ENCODE data around the gene CPSF4L. TPM values are rescaled to one million over a fixed set of nuclear protein-coding genes. Genes with fewer than 3 reads are reported as not detected.
"Not testable (repeated sequence)": the region's sequence is repeated elsewhere in the genome, so short reads cannot be mapped to it uniquely, and the experiment has no call there.

Gene CPSF4L
- total RNA-seq, 1 donor from 2014 or later: not detected

DNA sequence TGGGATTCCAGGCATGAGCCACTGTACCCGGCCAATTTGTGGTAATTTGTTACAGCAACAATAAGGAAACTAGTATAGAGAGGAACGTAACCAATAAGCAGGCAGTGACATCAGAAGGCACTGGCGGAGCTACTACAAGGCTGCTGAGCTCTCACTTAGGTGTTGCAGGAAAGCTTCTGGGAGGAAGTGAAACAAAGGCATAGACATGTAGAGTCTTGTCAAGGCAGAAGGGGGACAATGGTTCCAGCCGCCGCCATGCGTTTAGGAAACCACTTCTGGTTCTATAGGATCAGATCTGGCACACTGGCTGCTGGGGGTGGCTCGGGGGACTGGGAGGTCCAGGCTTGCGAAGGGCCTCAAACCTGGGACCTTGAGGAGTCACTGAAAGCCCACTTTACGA is 9.4 kb upstream of the CPSF4L start:
- H3K36me3 Mint-ChIP-seq (ENCODE audit: low read depth): no peaks in the 10 kb centered on the region
- no peak for DNase-seq (ENCODE audit: low spot score)
- intact Hi-C loops (cut with micrococcal nuclease): no loop called here
- H3K4me1 Mint-ChIP-seq (ENCODE audit: low read depth): no peaks in the 10 kb centered on the region
- no peaks in the 10 kb centered on the region for H3K27me3 Mint-ChIP-seq (ENCODE audit: low read depth)
- no peak overlapping the region for H3K4me3 Mint-ChIP-seq (ENCODE audit: low read depth)
- H3K9me3 Mint-ChIP-seq: no peaks in the 10 kb centered on the region
- H3K27ac Mint-ChIP-seq: no peak overlapping the region

DNA sequence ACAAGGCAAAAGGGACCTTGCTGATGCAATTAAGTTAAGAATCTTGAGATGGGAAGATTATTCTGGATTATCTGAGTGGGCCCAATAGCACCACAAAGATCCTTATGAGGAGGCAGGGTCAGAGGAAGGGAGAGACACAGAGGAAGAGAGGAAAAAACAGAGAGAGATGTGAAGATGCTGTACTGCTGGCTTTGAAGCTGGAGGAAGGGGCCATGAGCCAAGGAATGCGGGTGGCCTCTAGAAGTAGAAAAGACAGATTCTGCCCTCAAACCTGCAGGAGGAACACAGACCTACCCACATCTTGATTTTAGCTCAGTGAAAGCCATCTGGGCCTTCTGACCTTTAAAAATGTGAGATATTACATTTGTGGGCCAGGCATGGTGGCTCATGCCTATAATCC is 8.1 kb upstream of the CPSF4L start:
- H3K9me3 Mint-ChIP-seq: no peaks in the 10 kb centered on the region
- H3K27me3 Mint-ChIP-seq (ENCODE audit: low read depth): no peaks in the 10 kb centered on the region
- H3K27ac Mint-ChIP-seq: no peak overlapping the region
- no peaks in the 10 kb centered on the region for H3K4me1 Mint-ChIP-seq (ENCODE audit: low read depth)
- DNase-seq (ENCODE audit: low spot score): no peak
- intact Hi-C loops (cut with micrococcal nuclease): no loop called here
- H3K36me3 Mint-ChIP-seq (ENCODE audit: low read depth): no peaks in the 10 kb centered on the region
- no peak overlapping the region for H3K4me3 Mint-ChIP-seq (ENCODE audit: low read depth)

DNA sequence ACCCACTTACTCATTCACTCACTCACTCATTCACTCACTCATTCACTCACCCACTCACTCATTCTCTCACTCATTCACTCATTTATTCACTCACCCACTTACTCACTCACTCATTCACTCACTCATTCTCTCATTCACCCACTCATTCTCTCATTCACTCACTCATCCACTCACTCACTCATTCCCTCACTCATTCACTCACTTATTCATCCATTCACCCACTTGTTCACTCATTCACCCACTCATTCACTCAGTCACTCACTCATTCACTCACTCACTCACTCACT is 7.6 kb upstream of the CPSF4L start:
- Mint-ChIP-seq H3K27ac (no peak overlapping the region), H3K9me3 (no peaks in the 10 kb centered on the region), H3K4me1 (ENCODE audit: low read depth) (no peaks in the 10 kb centered on the region), H3K27me3 (ENCODE audit: low read depth) (no peaks in the 10 kb centered on the region), H3K4me3 (ENCODE audit: low read depth) (no peak overlapping the region), H3K36me3 (ENCODE audit: low read depth) (no peaks in the 10 kb centered on the region)
- no peak for DNase-seq (ENCODE audit: low spot score)
- intact Hi-C loops (cut with micrococcal nuclease): no loop called here

DNA sequence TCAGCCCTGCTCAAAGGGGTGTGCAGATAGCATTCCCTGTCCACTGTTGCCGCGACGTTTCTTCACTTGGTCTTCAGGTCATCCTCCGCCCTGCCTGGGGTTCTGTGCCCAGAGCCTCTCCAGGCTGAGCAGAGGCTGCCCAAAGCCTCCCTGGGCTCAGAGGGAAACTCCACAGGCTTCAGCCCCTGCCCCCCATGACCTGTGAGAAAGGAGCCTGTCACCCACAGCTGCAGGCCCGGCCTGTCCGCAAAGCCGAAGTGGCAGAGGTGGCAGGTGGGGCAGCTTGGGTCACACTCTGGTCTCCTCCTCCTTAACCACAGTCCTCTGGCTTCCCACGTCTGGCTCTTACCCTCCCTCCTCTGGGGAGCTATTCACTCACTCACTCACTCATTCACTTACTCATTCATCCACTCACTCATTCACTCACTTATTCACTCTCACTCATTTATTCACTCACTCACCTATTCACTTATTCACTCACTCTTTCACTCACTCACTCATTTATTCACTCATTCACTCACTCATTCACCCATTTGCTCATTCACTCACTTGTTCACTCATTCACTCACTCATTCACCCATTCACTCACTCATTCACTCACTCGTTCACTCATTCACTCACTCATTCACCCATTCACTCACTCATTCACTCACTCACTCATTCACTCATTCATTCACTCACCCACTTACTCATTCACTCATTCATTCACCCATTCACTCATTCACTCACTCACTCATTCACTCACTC is 7.1 kb upstream of the CPSF4L start:
- no peaks in the 10 kb centered on the region for H3K9me3 Mint-ChIP-seq
- intact Hi-C loops (cut with micrococcal nuclease): no loop called here
- no peaks in the 10 kb centered on the region for H3K27me3 Mint-ChIP-seq (ENCODE audit: low read depth)

DNA sequence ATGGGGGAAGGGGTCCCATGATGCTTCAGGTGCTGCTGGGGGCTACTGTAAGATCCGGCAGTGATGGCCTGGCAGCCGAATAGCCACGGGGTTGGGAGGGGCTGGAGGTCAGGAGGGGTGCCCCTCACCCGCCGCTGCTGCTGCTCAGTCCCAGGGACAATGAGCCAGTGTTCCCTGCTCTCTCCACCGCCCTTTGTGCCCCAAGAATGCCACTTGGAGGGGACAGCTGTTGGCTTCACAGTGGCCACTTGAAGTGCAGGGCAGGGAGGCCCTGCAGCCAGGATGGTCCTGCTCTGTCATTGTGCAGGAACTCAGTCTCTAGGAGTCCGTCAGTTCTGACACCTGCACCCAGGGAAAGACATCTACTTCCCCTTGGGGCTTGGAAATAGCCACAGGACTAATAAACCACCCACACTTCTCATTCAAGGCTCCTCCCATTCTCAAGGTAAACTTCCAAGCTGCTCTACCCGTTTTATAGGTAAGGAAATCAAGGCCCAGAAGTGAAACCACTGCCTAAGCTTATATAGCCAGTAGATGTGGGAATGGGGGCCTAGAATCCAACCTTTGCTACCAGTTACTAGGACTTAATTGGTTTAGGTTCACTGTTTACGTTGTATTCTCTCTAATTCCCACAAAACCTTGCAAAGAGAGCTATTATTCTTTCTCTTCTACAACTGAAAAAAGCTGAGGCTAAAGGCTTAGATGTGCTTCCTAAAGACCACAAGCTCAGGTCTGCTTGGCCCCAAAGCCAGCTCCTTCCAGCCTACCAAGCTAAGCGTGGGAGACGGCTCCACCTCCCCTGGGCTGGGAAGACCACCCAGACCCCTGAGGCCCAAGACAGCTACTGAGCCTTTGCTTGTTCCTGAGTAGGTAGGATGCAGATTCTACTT is 6.2 kb upstream of the CPSF4L start:
- Mint-ChIP-seq H3K27me3 (ENCODE audit: low read depth) (no peaks in the 10 kb centered on the region), H3K4me1 (ENCODE audit: low read depth) (no peaks in the 10 kb centered on the region), H3K4me3 (ENCODE audit: low read depth) (no peak overlapping the region), H3K27ac (no peak overlapping the region), H3K36me3 (ENCODE audit: low read depth) (no peaks in the 10 kb centered on the region), H3K9me3 (no peaks in the 10 kb centered on the region)
- intact Hi-C loops (cut with micrococcal nuclease): no loop called here
- no peak for DNase-seq (ENCODE audit: low spot score)

More for the DNA sequence above, 7.1 kb upstream of the CPSF4L start:
- Mint-ChIP-seq H3K27ac (no peak overlapping the region), H3K36me3 (ENCODE audit: low read depth) (no peaks in the 10 kb centered on the region), H3K4me3 (ENCODE audit: low read depth) (no peak overlapping the region), H3K4me1 (ENCODE audit: low read depth) (no peaks in the 10 kb centered on the region)
- no peak for DNase-seq (ENCODE audit: low spot score)

DNA sequence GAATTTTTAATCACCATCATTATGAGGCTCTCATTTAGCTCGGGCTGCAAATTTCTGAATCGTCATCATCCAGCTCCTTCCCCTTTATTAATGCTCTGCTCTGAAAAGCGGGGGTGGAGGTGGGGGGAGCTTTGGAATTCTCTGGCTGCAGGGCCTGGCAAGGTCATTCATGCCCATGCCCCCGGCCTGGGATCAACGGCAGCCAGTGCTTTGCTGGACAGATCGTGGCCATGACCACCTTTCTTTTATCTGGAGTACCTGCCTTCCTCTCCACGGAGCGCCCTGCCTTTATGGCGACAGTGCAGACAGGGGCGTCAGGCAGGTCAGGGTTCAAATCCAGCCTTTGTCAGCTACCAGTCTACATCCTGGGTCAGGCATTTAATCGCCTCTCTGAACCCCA is 5.1 kb upstream of the CPSF4L start:
- Mint-ChIP-seq H3K36me3 (ENCODE audit: low read depth) (no peaks in the 10 kb centered on the region), H3K9me3 (no peaks in the 10 kb centered on the region), H3K27ac (no peak overlapping the region), H3K4me3 (ENCODE audit: low read depth) (no peak overlapping the region), H3K4me1 (ENCODE audit: low read depth) (no peaks in the 10 kb centered on the region), H3K27me3 (ENCODE audit: low read depth) (no peaks in the 10 kb centered on the region)
- no peak for DNase-seq (ENCODE audit: low spot score)
- intact Hi-C loops (cut with micrococcal nuclease): no loop called here

DNA sequence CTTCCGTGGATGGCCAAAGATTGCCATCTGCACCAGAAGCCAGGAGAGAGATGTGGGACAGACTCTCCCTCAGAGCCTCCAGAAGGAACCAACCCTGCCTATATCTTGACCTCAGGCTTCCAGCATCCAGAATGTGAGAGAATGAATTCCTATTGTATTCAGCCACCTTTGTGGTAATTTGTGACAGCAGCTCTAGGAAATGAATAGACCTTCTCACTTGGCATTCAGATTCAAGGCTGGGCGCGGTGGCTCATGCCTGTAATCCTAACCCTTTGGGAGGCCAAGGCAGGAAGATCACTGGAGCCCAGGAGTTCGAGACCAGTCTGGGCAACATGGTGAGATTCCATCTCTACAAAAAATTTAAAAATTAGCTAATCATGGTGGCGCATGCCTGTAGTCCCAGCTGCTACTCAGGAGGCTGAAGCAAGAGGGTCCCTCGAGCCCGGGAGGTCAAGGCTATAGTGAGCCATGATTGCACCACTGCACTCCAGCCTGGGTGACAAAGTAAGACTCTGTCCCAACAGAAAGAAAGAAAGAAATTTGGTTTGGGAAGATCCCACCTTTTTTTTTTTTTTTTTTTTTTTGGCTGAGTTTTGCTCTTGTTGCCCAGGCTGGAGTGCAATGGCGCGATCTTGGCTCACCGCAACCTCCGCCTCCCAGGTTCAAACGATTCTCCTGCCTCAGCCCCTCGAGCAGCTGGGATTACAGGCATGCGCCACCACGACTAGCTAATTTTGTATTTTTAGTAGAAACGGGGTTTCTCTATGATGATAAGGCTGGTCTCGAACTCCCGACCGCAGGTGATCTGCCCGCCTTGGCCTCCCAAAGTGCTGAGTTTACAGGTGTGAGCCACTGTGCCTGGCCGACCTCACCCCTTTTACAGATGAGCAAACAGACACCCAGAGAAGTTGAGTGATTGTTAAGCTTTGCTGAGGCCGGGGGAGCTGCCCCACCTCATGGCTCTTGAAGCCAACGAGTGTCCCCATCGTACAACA is 4.3 kb upstream of the CPSF4L start:
- Mint-ChIP-seq H3K4me3 (ENCODE audit: low read depth) (no peak overlapping the region), H3K27me3 (ENCODE audit: low read depth) (no peaks in the 10 kb centered on the region), H3K4me1 (ENCODE audit: low read depth) (no peaks in the 10 kb centered on the region), H3K9me3 (no peaks in the 10 kb centered on the region), H3K36me3 (ENCODE audit: low read depth) (no peaks in the 10 kb centered on the region), H3K27ac (no peak overlapping the region)
- intact Hi-C loops (cut with micrococcal nuclease): no loop called here
- no peak for DNase-seq (ENCODE audit: low spot score)

DNA sequence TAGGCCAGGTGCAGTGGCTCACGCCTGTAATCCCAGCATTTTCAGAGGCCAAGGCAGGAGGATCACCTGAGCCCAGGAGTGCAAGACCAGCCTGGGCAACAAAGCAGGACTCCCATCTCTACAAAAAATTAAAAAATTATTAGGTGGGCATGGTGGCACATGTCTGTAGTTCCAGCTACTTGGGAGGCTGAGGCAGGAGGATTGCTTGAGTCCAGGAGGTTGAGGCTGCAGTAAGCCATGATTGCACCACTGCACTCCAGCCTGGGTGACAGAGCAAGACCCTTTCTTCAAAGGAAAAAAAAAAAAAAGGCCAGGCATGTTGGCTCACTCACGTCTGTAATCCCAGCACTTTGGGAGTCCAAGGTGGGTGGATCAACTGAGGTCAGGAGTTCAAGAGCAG is 2.8 kb upstream of the CPSF4L start:
- not testable (repeated sequence) for H3K27ac Mint-ChIP-seq; H3K4me1 Mint-ChIP-seq (ENCODE audit: low read depth)

DNA sequence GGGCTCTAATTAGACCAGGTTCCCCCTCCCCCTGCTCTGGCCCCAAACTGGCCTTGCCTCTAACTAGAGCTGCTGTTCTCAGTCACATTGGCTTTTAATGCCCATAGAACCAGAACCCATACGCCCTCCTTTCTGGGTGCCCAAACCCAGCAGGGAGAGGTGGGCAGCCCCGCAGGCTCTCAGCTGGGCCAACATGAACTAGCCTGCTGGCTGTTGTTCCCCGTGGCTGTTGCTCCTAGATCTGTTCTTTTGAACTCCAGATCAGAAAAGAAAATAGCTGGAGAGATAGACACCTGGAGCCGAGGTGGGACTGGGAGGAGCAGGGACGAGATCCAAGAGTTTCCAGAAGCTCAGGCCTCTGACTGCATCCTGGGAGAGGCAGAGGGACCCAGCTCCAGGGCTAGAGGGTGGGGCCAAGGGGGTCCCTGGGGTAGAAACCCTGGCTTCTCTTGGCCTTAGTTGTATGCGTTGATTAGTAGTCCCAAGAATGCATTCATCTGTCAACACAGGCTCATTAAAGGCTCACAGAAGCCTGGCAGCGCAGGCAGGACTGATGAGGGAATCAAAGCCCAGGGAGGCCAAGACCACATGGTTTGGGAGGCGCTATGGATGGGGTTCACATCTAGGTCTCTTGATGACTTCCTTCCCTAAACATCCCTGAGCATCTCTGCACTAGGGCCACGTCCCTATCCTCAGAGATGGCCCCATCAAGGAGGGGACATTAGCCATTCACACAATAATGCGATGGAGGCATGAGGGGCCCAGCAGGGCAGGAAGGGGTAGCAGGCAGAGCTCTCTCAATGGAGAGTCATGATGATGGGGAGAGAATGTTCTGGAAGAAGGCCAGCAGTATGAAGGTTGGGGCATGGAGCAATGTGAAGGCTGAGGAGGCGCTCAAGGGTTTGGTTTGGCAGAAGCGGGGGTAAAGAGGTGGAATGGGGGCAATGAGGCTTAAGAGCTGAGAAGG is 1.3 kb upstream of the CPSF4L start:
- DNase-seq (ENCODE audit: low spot score): no peak
- H3K27me3 Mint-ChIP-seq (ENCODE audit: low read depth): no peaks in the 10 kb centered on the region
- no peaks in the 10 kb centered on the region for H3K9me3 Mint-ChIP-seq
- intact Hi-C loops (cut with micrococcal nuclease): no loop called here
- H3K4me1 Mint-ChIP-seq (ENCODE audit: low read depth): no peaks in the 10 kb centered on the region
- no peak overlapping the region for H3K4me3 Mint-ChIP-seq (ENCODE audit: low read depth)
- no peak overlapping the region for H3K27ac Mint-ChIP-seq
- H3K36me3 Mint-ChIP-seq (ENCODE audit: low read depth): no peaks in the 10 kb centered on the region

More for the DNA sequence above, 2.8 kb upstream of the CPSF4L start:
- H3K36me3 Mint-ChIP-seq (ENCODE audit: low read depth); H3K9me3 Mint-ChIP-seq; DNase-seq (ENCODE audit: low spot score); H3K27me3 Mint-ChIP-seq (ENCODE audit: low read depth); intact Hi-C loops (cut with micrococcal nuclease); H3K4me3 Mint-ChIP-seq (ENCODE audit: low read depth): not testable (repeated sequence)

DNA sequence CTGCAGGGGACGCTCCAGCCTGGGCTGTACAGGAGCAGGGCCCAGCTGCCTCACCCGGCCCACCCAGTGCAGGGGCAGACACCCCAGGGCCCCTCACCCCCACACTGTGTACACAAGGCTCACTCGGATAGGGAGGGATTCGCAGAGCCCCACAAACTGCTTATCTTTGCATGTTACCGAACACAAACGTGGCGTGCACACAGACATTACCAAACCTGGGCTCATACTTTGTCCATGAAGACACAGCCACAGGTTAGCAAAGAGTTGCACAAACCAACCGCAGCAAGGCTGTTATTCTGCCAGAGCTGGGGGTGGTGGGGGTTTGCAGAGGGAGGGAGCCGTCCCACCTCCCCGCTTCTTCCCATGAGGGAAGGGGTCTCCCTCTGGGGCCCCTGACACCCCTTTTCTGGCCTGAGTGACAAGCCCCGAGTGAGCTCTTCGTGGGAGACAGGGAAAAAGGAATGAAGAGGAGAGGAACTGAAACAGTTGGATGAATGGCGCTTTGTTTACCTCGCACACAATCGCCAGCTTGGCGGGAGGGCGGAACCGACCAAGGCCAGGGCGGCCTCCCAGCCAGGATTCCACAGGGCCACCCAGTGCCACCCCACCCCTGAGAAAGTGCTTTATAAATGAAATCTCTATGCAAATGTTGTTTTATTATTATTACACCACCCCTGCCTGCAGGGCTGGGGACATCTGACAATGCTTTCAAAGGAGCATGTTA is 434 bp upstream of the CPSF4L start:
- Mint-ChIP-seq H3K27me3 (ENCODE audit: low read depth) (no peaks in the 10 kb centered on the region), H3K4me3 (ENCODE audit: low read depth) (no peak overlapping the region), H3K27ac (no peak overlapping the region), H3K4me1 (ENCODE audit: low read depth) (no peaks in the 10 kb centered on the region), H3K9me3 (no peaks in the 10 kb centered on the region), H3K36me3 (ENCODE audit: low read depth) (no peaks in the 10 kb centered on the region)
- DNase-seq (ENCODE audit: low spot score): no peak
- intact Hi-C loops (cut with micrococcal nuclease): no loop called here

DNA sequence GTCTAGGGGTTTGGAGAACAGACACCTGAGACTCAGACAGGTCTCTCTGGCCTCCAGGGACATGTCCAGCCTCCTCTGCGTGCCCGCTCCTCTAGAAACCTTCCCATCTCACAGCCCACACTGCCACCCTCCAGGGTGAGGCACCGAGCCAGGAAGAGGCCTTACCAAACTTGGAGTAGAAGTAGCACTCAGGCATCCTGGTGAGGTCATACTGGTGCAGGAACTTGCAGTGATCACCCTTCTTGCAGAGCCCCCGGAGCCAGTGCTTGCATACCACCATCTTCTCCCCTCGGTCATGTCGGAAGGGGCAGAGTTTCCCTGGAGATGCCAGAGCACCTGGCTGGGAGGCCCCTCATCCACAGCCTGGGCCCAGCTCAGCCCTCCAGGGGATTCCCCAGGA is 4.2 kb downstream of the CPSF4L start:
- no peak for DNase-seq (ENCODE audit: low spot score)
- Mint-ChIP-seq H3K4me1 (ENCODE audit: low read depth) (no peaks in the 10 kb centered on the region), H3K27ac (no peak overlapping the region), H3K4me3 (ENCODE audit: low read depth) (no peak overlapping the region), H3K36me3 (ENCODE audit: low read depth) (no peaks in the 10 kb centered on the region), H3K9me3 (no peaks in the 10 kb centered on the region), H3K27me3 (ENCODE audit: low read depth) (no peaks in the 10 kb centered on the region)
- intact Hi-C loops (cut with micrococcal nuclease): loop anchor here (5.0 to 10.0 kb wide), 2 partner anchors 530 to 693 kb away; no protein-coding TSS in a partner anchor

All from activated T-helper 2 cell treated with anti-CD3 and anti-CD28 coated beads, Interferon-gamma antibody, Interleukin-2, Interleukin-4, amounts not matched to agents 10 μg/mL and 5 μg/mL and 100 μg/mL, durations not matched to agents 14 hours and 24 hours and 36 hours (primary cell).